Left lung (tissue), 10 donors: ENCODE results near the gene SOX8. TPM values are rescaled to one million over a fixed set of nuclear protein-coding genes. Genes with fewer than 3 reads are reported as not detected.

Experiments used
- ATAC-seq: fragments of 200-7000 bp; cut with Tn5 transposase; one replicate; pipeline ENCODE4 v1.9.1; 2020; ENCODE audit warnings: moderate library complexity
- DNase-seq, 4 donors: peaks; one replicate each; pipeline ENCODE4 v3.0.0-alpha.2; 2013 to 2020
- H3K27ac ChIP-seq, 2 donors: fragments of 200-600 bp; sonication (generic) in 1 of 2; one replicate each; pipeline versions ENCODE4 v1.5.0 to v1.8.0; 2020 to 2021
- H3K27me3 ChIP-seq, 2 donors: fragments of 200-600 bp; sonication (generic) in 1 of 2; one replicate each; pipeline versions ENCODE4 v1.5.0 to v1.8.0; 2020 to 2021
- H3K36me3 ChIP-seq, 2 donors: fragments of 200-600 bp; sonication (generic) in 1 of 2; one replicate each; pipeline versions ENCODE4 v1.5.0 to v1.8.0; 2020 to 2021
- H3K4me1 ChIP-seq, 2 donors: fragments of 200-600 bp; one replicate each; pipeline ENCODE4 v1.8.0; 2021
- H3K4me3 ChIP-seq, 2 donors: fragments of 200-600 bp; sonication (generic) in 1 of 2; one replicate each; pipeline versions ENCODE4 v1.5.0 to v1.8.0; 2020 to 2021; ENCODE audit warnings: mild to moderate bottlenecking in 1 of 2
- H3K9me3 ChIP-seq, 2 donors: fragments of 200-600 bp; sonication (generic) in 1 of 2; one replicate each; pipeline versions ENCODE4 v1.5.0 to v1.8.0; 2020 to 2021
- CTCF ChIP-seq, 2 donors: fragments of 200-600 bp; sonication (generic) in 1 of 2; IDR thresholded peaks; one replicate each; pipeline versions ENCODE4 v1.5.0 to v1.8.0; 2021; ENCODE audit warnings: antibody characterized with exemption in 2 of 2
- intact Hi-C, 2 donors: fragments of 100-400 bp; cut with DNase I; formaldehyde crosslinking; loops; one replicate each; pipeline versions ENCODE4 v1.11.2 to v1.14.2; 2022
- polyA plus RNA-seq, 6 donors: library from polyadenylated mRNA; unstranded; fragments of 120-200 nt; gene quantifications; one replicate each; pipeline ENCODE4 v1.2.1, GENCODE V29; 2013; ENCODE audit not compliant: insufficient read length in 6 of 6
- total RNA-seq, 2 donors: library from RNA; stranded (reverse); fragmentation: NEBNext Ultra II Directional; extraction: Animal tissue kit (Norgen Biotek cat#: 25700); gene quantifications; one replicate each; pipeline ENCODE4 v1.2.1, GENCODE V29; 2021
- donor health status: DM: no; HTN: yes; CAD: no.
- donor health status: DM: no; HTN: no; CAD: no.

Gene SOX8
- total and polyA plus RNA-seq, 8 donors = 0.26 to 4.1 (median 2.5) TPM

- ATAC-seq (no peak), DNase-seq (no peak)
- intact Hi-C loops = no loop called here
- H3K27me3 ChIP-seq = no peaks in the 10 kb centered on the region
- no peak overlapping the region for H3K27ac ChIP-seq
- H3K9me3 ChIP-seq = peaks cover 3 to 16% of the 10 kb centered on the region in 2 donors
- H3K4me3 ChIP-seq = no peak overlapping the region
- H3K4me1 ChIP-seq = no peaks in the 10 kb centered on the region
- peaks cover 0 to 50% of the 10 kb centered on the region in 2 donors for H3K36me3 ChIP-seq
- no peak for TF ChIP-seq CTCF (IDR thresholded peaks at IDR 0.05)
These were observed 44.3 kb upstream of the SOX8 start for GRCh38 chr16:937311-937710.

- no peak overlapping the region for H3K4me3 ChIP-seq
- DNase-seq (no peak), ATAC-seq (no peak)
- intact Hi-C loops = no loop called here
- H3K27ac ChIP-seq = no peak overlapping the region
- H3K36me3 ChIP-seq = peaks cover 0 to 47% of the 10 kb centered on the region in 2 donors
- TF ChIP-seq CTCF (IDR thresholded peaks at IDR 0.05) = no peak
- peaks cover 3 to 20% of the 10 kb centered on the region in 2 donors for H3K9me3 ChIP-seq
- no peaks in the 10 kb centered on the region for H3K27me3 ChIP-seq
- no peaks in the 10 kb centered on the region for H3K4me1 ChIP-seq
These were observed 43.8 kb upstream of the SOX8 start for GRCh38 chr16:937723-938122.

- H3K4me1 ChIP-seq = no peaks in the 10 kb centered on the region
- peaks cover 0 to 43% of the 10 kb centered on the region in 2 donors for H3K36me3 ChIP-seq
- H3K4me3 ChIP-seq = no peak overlapping the region
- H3K9me3 ChIP-seq = peaks cover 3 to 22% of the 10 kb centered on the region in 2 donors
- no peak for TF ChIP-seq CTCF (IDR thresholded peaks at IDR 0.05)
- ATAC-seq (no peak), DNase-seq (peak in 1 of 4 donors; percentile 61)
- intact Hi-C loops = no loop called here
- no peak overlapping the region for H3K27ac ChIP-seq
- H3K27me3 ChIP-seq = no peaks in the 10 kb centered on the region
These were observed 43.4 kb upstream of the SOX8 start for GRCh38 chr16:938136-938535.

- Histone ChIP-seq H3K27ac (no peak overlapping the region), H3K9me3 (peaks cover 3 to 22% of the 10 kb centered on the region in 2 donors), H3K36me3 (peaks cover 0 to 37% of the 10 kb centered on the region in 2 donors), H3K4me3 (no peak overlapping the region), H3K27me3 (no peaks in the 10 kb centered on the region), H3K4me1 (no peaks in the 10 kb centered on the region)
- no peak for TF ChIP-seq CTCF (IDR thresholded peaks at IDR 0.05)
- intact Hi-C loops = no loop called here
- no peak for ATAC-seq
- no peak for DNase-seq
These were observed 42.8 kb upstream of the SOX8 start for GRCh38 chr16:938752-939151.

GRCh38 chr16:939311-939710 is 42.3 kb upstream of the SOX8 start:
- Histone ChIP-seq H3K4me1 (no peaks in the 10 kb centered on the region), H3K4me3 (no peak overlapping the region), H3K36me3 (peaks cover 0 to 34% of the 10 kb centered on the region in 2 donors), H3K9me3 (peaks cover 3 to 22% of the 10 kb centered on the region in 2 donors), H3K27ac (no peak overlapping the region), H3K27me3 (no peaks in the 10 kb centered on the region)
- peak in 1 of 4 donors; percentile 75 for DNase-seq
- intact Hi-C loops = no loop called here
- ATAC-seq = no peak
- no peak for TF ChIP-seq CTCF (IDR thresholded peaks at IDR 0.05)
